GM23338 (cell line): ENCODE results near the gene BAG5. TPM values are rescaled to one million over a fixed set of nuclear protein-coding genes. Genes with fewer than 3 reads are reported as not detected.

Experiments
- ATAC-seq: fragments of 200-7000 bp; cut with Tn5 transposase; 3 replicates; pipeline ENCODE4 v1.9.1; 2020
- DNase-seq: peaks from one replicate; pipeline ENCODE4 v3.0.0-alpha.2; 2015; ENCODE audit warnings: low spot score
- H2AFZ ChIP-seq: fragments of 200-600 bp; sonication (generic); 2 replicates; pipeline ENCODE4 v1.8.0; 2016; ENCODE audit warnings: antibody characterized with exemption, mild to moderate bottlenecking, moderate library complexity
- H3F3A ChIP-seq: fragments of 200-600 bp; sonication (generic); replicated peaks from 2 replicates; pipeline ENCODE4 v1.8.0; 2017; ENCODE audit warnings: antibody characterized with exemption, mixed run types, low read depth
- H3K27ac ChIP-seq: fragments of 200-600 bp; sonication (generic); 2 replicates; pipeline ENCODE4 v1.6.1; 2016; ENCODE audit warnings: low read depth
- H3K27me3 ChIP-seq: fragments of 200-600 bp; sonication (generic); 2 replicates; pipeline ENCODE4 v1.8.0; 2016; ENCODE audit warnings: mild to moderate bottlenecking, mixed run types, moderate library complexity; ENCODE audit not compliant: insufficient read depth
- H3K36me3 ChIP-seq: fragments of 200-600 bp; sonication (generic); 2 replicates; pipeline ENCODE4 v1.8.0; 2016; ENCODE audit warnings: mild to moderate bottlenecking; ENCODE audit not compliant: insufficient read depth
- H3K4me1 ChIP-seq: fragments of 200-600 bp; sonication (generic); 2 replicates; pipeline ENCODE4 v1.8.0; 2016; ENCODE audit warnings: mild to moderate bottlenecking, moderate library complexity; ENCODE audit not compliant: insufficient read depth
- H3K4me2 ChIP-seq: fragments of 200-600 bp; sonication (generic); 2 replicates; pipeline ENCODE4 v1.7.1; 2017; ENCODE audit warnings: mixed run types
- H3K4me3 ChIP-seq: fragments of 200-600 bp; sonication (generic); 2 replicates; pipeline ENCODE4 v1.6.1; 2016; ENCODE audit warnings: mixed run types
- H3K79me2 ChIP-seq: fragments of 200-600 bp; sonication (generic); replicated peaks from 2 replicates; pipeline ENCODE4 v1.8.0; 2017; ENCODE audit warnings: mild to moderate bottlenecking; ENCODE audit not compliant: insufficient read depth
- H3K9me2 ChIP-seq: fragments of 200-600 bp; sonication (generic); 2 replicates; pipeline ENCODE4 v1.8.0; 2017; ENCODE audit not compliant: insufficient read depth
- H4K20me1 ChIP-seq: fragments of 200-600 bp; sonication (generic); replicated peaks from 2 replicates; pipeline ENCODE4 v1.8.0; 2017; ENCODE audit warnings: mild to moderate bottlenecking; ENCODE audit not compliant: insufficient read depth
- H3K27ac Mint-ChIP-seq: 2 replicates; pipeline ENCODE4 v1.8.0; 2020; ENCODE audit warnings: inconsistent platforms, mild to moderate bottlenecking, moderate library complexity, mixed read lengths
- H3K27me3 Mint-ChIP-seq: 3 replicates; pipeline ENCODE4 v1.8.0; 2022; ENCODE audit warnings: low read depth, mild to moderate bottlenecking, moderate library complexity, mixed read lengths, inconsistent platforms; ENCODE audit not compliant: insufficient read depth, poor library complexity
- H3K36me3 Mint-ChIP-seq: 3 replicates; pipeline ENCODE4 v1.8.0; 2021; ENCODE audit warnings: low read depth, mild to moderate bottlenecking, inconsistent platforms, moderate library complexity, mixed read lengths
- H3K4me1 Mint-ChIP-seq: 3 replicates; pipeline ENCODE4 v1.8.0; 2020; ENCODE audit warnings: mild to moderate bottlenecking, inconsistent platforms, mixed read lengths
- H3K4me3 Mint-ChIP-seq: 3 replicates; pipeline ENCODE4 v1.8.0; 2021; ENCODE audit warnings: moderate library complexity, mild to moderate bottlenecking, inconsistent platforms, mixed read lengths
- H3K9me3 Mint-ChIP-seq: 3 replicates; pipeline ENCODE4 v1.8.0; 2020; ENCODE audit warnings: moderate library complexity, mild to moderate bottlenecking, inconsistent platforms, mixed read lengths
- CTCF ChIP-seq, 2 experiments: fragments of 200-600 bp in 1 of 2; sonication (generic) in 1 of 2; conservative IDR thresholded peaks; 2 replicates each; pipeline versions ENCODE4 v1.5.1 to v1.6.1; 2016 to 2017; ENCODE audit warnings: antibody characterized with exemption in 2 of 2, low read depth in 2 of 2, mild to moderate bottlenecking in 2 of 2, moderate library complexity in 1 of 2
- EZH2phosphoT487 ChIP-seq: fragments of 200-600 bp; sonication (generic); IDR thresholded peaks from one replicate; pipeline ENCODE4 v1.8.1; 2018; ENCODE audit warnings: antibody characterized with exemption; ENCODE audit not compliant: unreplicated experiment
- POLR2AphosphoS5 ChIP-seq: IDR thresholded peaks from 2 replicates; pipeline ENCODE4 v1.6.1; 2016; ENCODE audit warnings: antibody characterized with exemption, low read depth
- ZNF462 ChIP-seq: fragments of 250-450 bp; sonication (Bioruptor Pico); IDR thresholded peaks from 2 replicates; pipeline ENCODE4 v1.5.0; 2020; ENCODE audit warnings: mild to moderate bottlenecking, moderate library complexity
- polyA plus RNA-seq: library from polyadenylated mRNA; unstranded; fragments of >200 nt; fragmentation: Nextera tagmentation; extraction: Ambion mirVana; gene quantifications from 2 replicates; pipeline ENCODE4 v1.2.1, GENCODE V29; 2016
- total RNA-seq: library from RNA; depleted of rRNA; stranded (reverse); fragments of >200 nt; shearing (Covaris generic); gene quantifications from 2 replicates; pipeline ENCODE4 v1.2.3, GENCODE V29; 2014
- TF ChIP-seq, protein P1 (sequence below): IDR thresholded peaks from one replicate; pipeline ENCODE4 v1.6.1; 2018; ENCODE audit warnings: antibody characterized with exemption; ENCODE audit not compliant: unreplicated experiment

Gene BAG5
- total and polyA plus RNA-seq, 2 experiments from 2014 or later: 21.1 to 29.2 TPM

DNA sequence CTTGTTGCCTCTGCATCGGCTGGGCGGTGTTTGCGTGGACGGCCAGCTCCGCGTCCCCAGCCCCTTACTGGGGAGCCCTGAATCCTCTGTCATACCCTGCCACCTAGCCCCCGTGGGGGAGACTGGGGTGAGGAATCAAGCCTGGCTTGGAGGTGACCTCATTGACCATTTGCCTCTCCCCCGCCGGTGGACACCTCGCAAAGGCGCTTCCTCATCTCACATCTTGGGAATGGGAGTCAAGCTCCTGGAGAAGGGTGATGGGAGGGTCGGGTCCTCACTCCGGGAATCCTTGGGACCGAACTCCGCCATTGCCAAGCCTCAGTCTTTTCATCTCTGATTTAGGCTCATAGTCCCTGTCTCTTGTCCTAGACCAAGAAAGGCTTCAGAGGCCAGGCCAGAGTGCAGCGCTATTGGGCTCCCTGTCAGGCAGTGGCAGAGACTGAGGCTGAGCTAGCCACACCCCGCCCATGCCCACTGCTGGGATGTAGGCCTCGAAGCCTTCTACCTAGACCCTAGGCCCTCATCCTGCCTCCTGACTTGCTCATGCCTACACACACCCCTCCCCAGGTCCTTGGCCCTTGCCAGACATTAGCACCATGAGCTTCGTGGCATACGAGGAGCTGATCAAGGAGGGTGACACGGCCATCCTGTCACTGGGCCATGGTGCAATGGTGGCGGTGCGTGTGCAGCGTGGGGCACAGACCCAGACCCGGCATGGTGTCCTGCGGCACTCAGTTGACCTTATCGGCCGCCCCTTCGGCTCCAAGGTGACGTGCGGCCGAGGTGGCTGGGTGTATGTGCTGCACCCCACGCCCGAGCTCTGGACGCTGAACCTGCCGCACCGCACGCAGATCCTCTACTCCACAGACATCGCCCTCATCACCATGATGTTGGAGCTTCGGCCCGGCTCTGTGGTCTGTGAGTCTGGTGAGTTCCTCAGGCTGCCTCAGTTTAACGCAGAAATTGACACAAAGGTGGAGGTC is 32.8 kb downstream of the BAG5 start:
- no peaks in the 10 kb centered on the region; the same call in 2 of the 3 replicates for H3K9me3 Mint-ChIP-seq
- no peak overlapping the region for H3K27ac ChIP-seq
- H3K4me3 Mint-ChIP-seq: peak overlapping the region; percentile 96
- ATAC-seq (no peak), DNase-seq (no peak)
- H4K20me1 ChIP-seq: peaks cover 10% of the 10 kb centered on the region
- H3K4me1 Mint-ChIP-seq: peaks cover 19% of the 10 kb centered on the region
- H3K9me2 ChIP-seq: no peaks in the 10 kb centered on the region
- H2AFZ ChIP-seq: 0 out of 2 replicates have a peak overlapping the region, but pooled peaks have one; percentile 59
- H3K4me1 ChIP-seq: peaks cover 4% of the 10 kb centered on the region; the same call in 1 of the 2 replicates
- H3K36me3 Mint-ChIP-seq: peaks cover 4% of the 10 kb centered on the region; the same call in 1 of the 3 replicates
- H3K4me2 ChIP-seq: peak overlapping the region; percentile 97
- H3K79me2 ChIP-seq: peaks cover 22% of the 10 kb centered on the region
- TF ChIP-seq EZH2phosphoT487 (no peak), POLR2AphosphoS5 (0 out of 2 replicates have a peak, but pooled peaks have one; percentile 3)
- peaks cover 22% of the 10 kb centered on the region for H3K27me3 Mint-ChIP-seq
- H3K27me3 ChIP-seq: peaks cover 7% of the 10 kb centered on the region
- H3K4me3 ChIP-seq: peak overlapping the region; percentile 97
- H3K27ac Mint-ChIP-seq: peak overlapping the region; percentile 94
- H3K36me3 ChIP-seq: no peaks in the 10 kb centered on the region
- 0 out of 2 replicates have a peak, but pooled peaks cover 6% of the 10 kb centered on the region for H3F3A ChIP-seq

- peak; percentile 90 for DNase-seq
- H3K4me1 Mint-ChIP-seq: peaks cover 19% of the 10 kb centered on the region
- Histone ChIP-seq H4K20me1 (peaks cover 10% of the 10 kb centered on the region), H3K4me2 (peak within 1 kb of the TSS; percentile 97), H3K4me3 (peak within 1 kb of the TSS; percentile 97), H3K27ac (peak within 1 kb of the TSS; percentile 81; the same call in 1 of the 2 replicates), H2AFZ (peak within 1 kb of the TSS; percentile 96; the same call in 1 of the 2 replicates), H3K9me2 (no peaks in the 10 kb centered on the region), H3K79me2 (peaks cover 22% of the 10 kb centered on the region), H3K36me3 (no peaks in the 10 kb centered on the region), H3F3A (peaks cover 9% of the 10 kb centered on the region; the same call in 1 of the 2 replicates), H3K27me3 (peaks cover 16% of the 10 kb centered on the region), H3K4me1 (peaks cover 6% of the 10 kb centered on the region)
- peaks cover 4% of the 10 kb centered on the region; the same call in 1 of the 3 replicates for H3K36me3 Mint-ChIP-seq
- peaks cover under 1% of the 10 kb centered on the region; the same call in 2 of the 3 replicates for H3K9me3 Mint-ChIP-seq
- peak within 1 kb of the TSS; percentile 96 for H3K4me3 Mint-ChIP-seq
- ATAC-seq: peak; percentile 73
- H3K27ac Mint-ChIP-seq: peak within 1 kb of the TSS; percentile 98
- H3K27me3 Mint-ChIP-seq: peaks cover 30% of the 10 kb centered on the region
- TF ChIP-seq ZNF462 (CRISPR knock-in tag) (no peak), CTCF (conservative IDR thresholded peaks at IDR 0.05; ENCODE audit: low read depth in 2 of 2) (no peak)
- TF ChIP-seq, protein P1, sequence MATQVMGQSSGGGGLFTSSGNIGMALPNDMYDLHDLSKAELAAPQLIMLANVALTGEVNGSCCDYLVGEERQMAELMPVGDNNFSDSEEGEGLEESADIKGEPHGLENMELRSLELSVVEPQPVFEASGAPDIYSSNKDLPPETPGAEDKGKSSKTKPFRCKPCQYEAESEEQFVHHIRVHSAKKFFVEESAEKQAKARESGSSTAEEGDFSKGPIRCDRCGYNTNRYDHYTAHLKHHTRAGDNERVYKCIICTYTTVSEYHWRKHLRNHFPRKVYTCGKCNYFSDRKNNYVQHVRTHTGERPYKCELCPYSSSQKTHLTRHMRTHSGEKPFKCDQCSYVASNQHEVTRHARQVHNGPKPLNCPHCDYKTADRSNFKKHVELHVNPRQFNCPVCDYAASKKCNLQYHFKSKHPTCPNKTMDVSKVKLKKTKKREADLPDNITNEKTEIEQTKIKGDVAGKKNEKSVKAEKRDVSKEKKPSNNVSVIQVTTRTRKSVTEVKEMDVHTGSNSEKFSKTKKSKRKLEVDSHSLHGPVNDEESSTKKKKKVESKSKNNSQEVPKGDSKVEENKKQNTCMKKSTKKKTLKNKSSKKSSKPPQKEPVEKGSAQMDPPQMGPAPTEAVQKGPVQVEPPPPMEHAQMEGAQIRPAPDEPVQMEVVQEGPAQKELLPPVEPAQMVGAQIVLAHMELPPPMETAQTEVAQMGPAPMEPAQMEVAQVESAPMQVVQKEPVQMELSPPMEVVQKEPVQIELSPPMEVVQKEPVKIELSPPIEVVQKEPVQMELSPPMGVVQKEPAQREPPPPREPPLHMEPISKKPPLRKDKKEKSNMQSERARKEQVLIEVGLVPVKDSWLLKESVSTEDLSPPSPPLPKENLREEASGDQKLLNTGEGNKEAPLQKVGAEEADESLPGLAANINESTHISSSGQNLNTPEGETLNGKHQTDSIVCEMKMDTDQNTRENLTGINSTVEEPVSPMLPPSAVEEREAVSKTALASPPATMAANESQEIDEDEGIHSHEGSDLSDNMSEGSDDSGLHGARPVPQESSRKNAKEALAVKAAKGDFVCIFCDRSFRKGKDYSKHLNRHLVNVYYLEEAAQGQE: no peak
Measured at GRCh38 chr14:103528587-103529382, 33.7 kb downstream of the BAG5 start, which contains the start of gene TRMT61A. Gene TRMT61A (plus strand): TSS chr14:103529196. CDS start chr14:103529979, 783 bp downstream.
